ENCODE data around the gene GSG1. TPM values are rescaled to one million over a fixed set of nuclear protein-coding genes. Genes with fewer than 3 reads are reported as not detected.
A peak's percentile ranks its signal among the peaks of the same experiment; 100 is the strongest.

GSG1 gene
- total and polyA plus RNA-seq, 4 donors = not detected

GRCh38 chr12:13046964-13047363 lies 56.5 kb downstream of the GSG1 start:
- Histone ChIP-seq H3K9ac (ENCODE audit: insufficient read depth in 1 of 2, low read length in 2 of 2) (no peak overlapping the region), H3K9me3 (ENCODE audit: control insufficient read depth in 4 of 4, insufficient read depth in 3 of 4, low read length in 3 of 4) (no peaks in the 10 kb centered on the region), H3K4me3 (no peak overlapping the region), H3K36me3 (ENCODE audit: control insufficient read depth in 4 of 4, insufficient read depth in 4 of 4, low read length in 4 of 4) (no peaks in the 10 kb centered on the region), H3K27ac (ENCODE audit: low read depth in 1 of 2, low read length in 1 of 2) (no peak overlapping the region), H3K4me1 (ENCODE audit: control insufficient read depth in 5 of 5, insufficient read depth in 5 of 5, low read length in 5 of 5) (peaks cover 0 to 9% (median 0%) of the 10 kb centered on the region in 5 donors), H3K27me3 (ENCODE audit: control insufficient read depth in 3 of 3, insufficient read depth in 3 of 3, low read length in 2 of 3) (peaks cover 0 to 3% (median 0%) of the 10 kb centered on the region in 3 donors)
- 67 to 74% methylated on average over 1 of the region's 1 CpG for WGBS, 2 donors
- TF ChIP-seq CTCF (IDR thresholded peaks at IDR 0.05; ENCODE audit: control extremely low read depth, extremely low read depth) = no peak
- DNase-seq (no peak), ATAC-seq (ENCODE audit: insufficient read depth, low FRiP score) (no peak)

GRCh38 chr12:13045816-13046215 lies 57.7 kb downstream of the GSG1 start:
- no peak overlapping the region for H3K27ac ChIP-seq (ENCODE audit: low read depth in 1 of 2, low read length in 1 of 2)
- no peak for TF ChIP-seq CTCF (IDR thresholded peaks at IDR 0.05; ENCODE audit: control extremely low read depth, extremely low read depth)
- DNase-seq (no peak), ATAC-seq (ENCODE audit: insufficient read depth, low FRiP score) (no peak)
- peaks cover 0 to 9% (median 4%) of the 10 kb centered on the region in 5 donors for H3K4me1 ChIP-seq (ENCODE audit: control insufficient read depth in 5 of 5, insufficient read depth in 5 of 5, low read length in 5 of 5)
- WGBS, 2 donors = 90 to 97% methylated on average over 8 of the region's 8 CpGs
- peaks cover 0 to 3% (median 0%) of the 10 kb centered on the region in 3 donors for H3K27me3 ChIP-seq (ENCODE audit: control insufficient read depth in 3 of 3, insufficient read depth in 3 of 3, low read length in 2 of 3)
- no peak overlapping the region for H3K4me3 ChIP-seq
- no peaks in the 10 kb centered on the region for H3K9me3 ChIP-seq (ENCODE audit: control insufficient read depth in 4 of 4, insufficient read depth in 3 of 4, low read length in 3 of 4)
- no peak overlapping the region for H3K9ac ChIP-seq (ENCODE audit: insufficient read depth in 1 of 2, low read length in 2 of 2)
- H3K36me3 ChIP-seq (ENCODE audit: control insufficient read depth in 4 of 4, insufficient read depth in 4 of 4, low read length in 4 of 4) = no peaks in the 10 kb centered on the region

GRCh38 chr12:13044906-13045299 lies 58.6 kb downstream of the GSG1 start:
- peak overlapping the region in 1 of 2 donors; percentile 34 for H3K9ac ChIP-seq (ENCODE audit: insufficient read depth in 1 of 2, low read length in 2 of 2)
- peaks cover 0 to 9% (median 2%) of the 10 kb centered on the region in 5 donors for H3K4me1 ChIP-seq (ENCODE audit: control insufficient read depth in 5 of 5, insufficient read depth in 5 of 5, low read length in 5 of 5)
- peak overlapping the region; percentile 94 for H3K4me3 ChIP-seq
- DNase-seq = peak in 1 of 3 donors; percentile 22
- no peaks in the 10 kb centered on the region for H3K36me3 ChIP-seq (ENCODE audit: control insufficient read depth in 4 of 4, insufficient read depth in 4 of 4, low read length in 4 of 4)
- ATAC-seq (ENCODE audit: insufficient read depth, low FRiP score) = no peak
- WGBS, 2 donors = 11 to 17% methylated on average over 5 of the region's 5 CpGs
- no peak for TF ChIP-seq CTCF (IDR thresholded peaks at IDR 0.05; ENCODE audit: control extremely low read depth, extremely low read depth)
- H3K27me3 ChIP-seq (ENCODE audit: control insufficient read depth in 3 of 3, insufficient read depth in 3 of 3, low read length in 2 of 3) = peaks cover 0 to 3% (median 0%) of the 10 kb centered on the region in 3 donors
- no peaks in the 10 kb centered on the region for H3K9me3 ChIP-seq (ENCODE audit: control insufficient read depth in 4 of 4, insufficient read depth in 3 of 4, low read length in 3 of 4)
- H3K27ac ChIP-seq (ENCODE audit: low read depth in 1 of 2, low read length in 1 of 2) = no peak overlapping the region

All from lung (tissue), 12 donors.